Endodermal cell (in vitro differentiated cells): ENCODE data around the gene AP2S1. TPM values are rescaled to one million over a fixed set of nuclear protein-coding genes. Genes with fewer than 3 reads are reported as not detected.
A peak's percentile ranks its signal among the peaks of the same experiment; 100 is the strongest.

Experiments used
- DNase-seq: peaks from one replicate; pipeline ENCODE4 v3.0.0-alpha.2; 2017
- H3K27ac ChIP-seq: 2 replicates; pipeline ENCODE4 v1.5.1; 2013; ENCODE audit warnings: mild to moderate bottlenecking, low read depth, low read length, moderate library complexity
- H3K27me3 ChIP-seq: 2 replicates; pipeline ENCODE4 v1.6.1; 2013; ENCODE audit warnings: mild to moderate bottlenecking, low read length, moderate library complexity; ENCODE audit not compliant: insufficient read depth, control insufficient read depth, poor library complexity, severe bottlenecking
- H3K36me3 ChIP-seq: 2 replicates; pipeline ENCODE4 v1.7.0; 2013; ENCODE audit warnings: mild to moderate bottlenecking, low read length, moderate library complexity; ENCODE audit not compliant: control insufficient read depth, insufficient read depth
- H3K4me1 ChIP-seq: one replicate; pipeline ENCODE4 v1.7.0; 2013; ENCODE audit warnings: low read length; ENCODE audit not compliant: control insufficient read depth, insufficient read depth
- H3K4me3 ChIP-seq: 2 replicates; pipeline ENCODE4 v1.5.1; 2013; ENCODE audit warnings: mild to moderate bottlenecking, low read length, moderate library complexity
- H3K9ac ChIP-seq: 2 replicates; pipeline ENCODE4 v1.6.1; 2013; ENCODE audit warnings: mild to moderate bottlenecking, low read length, moderate library complexity; ENCODE audit not compliant: poor library complexity, severe bottlenecking; ENCODE audit errors: extremely low read depth
- H3K9me3 ChIP-seq: 2 replicates; pipeline ENCODE4 v1.6.1; 2013; ENCODE audit warnings: mild to moderate bottlenecking, low read length, moderate library complexity; ENCODE audit not compliant: control insufficient read depth
- H3K27ac Mint-ChIP-seq: 2 replicates; pipeline ENCODE4 v1.8.0; 2020; ENCODE audit warnings: mixed read lengths
- H3K27me3 Mint-ChIP-seq: 2 replicates; pipeline ENCODE4 v1.8.0; 2021; ENCODE audit warnings: mild to moderate bottlenecking, mixed read lengths; ENCODE audit not compliant: insufficient read depth
- H3K36me3 Mint-ChIP-seq: 2 replicates; pipeline ENCODE4 v1.8.0; 2020; ENCODE audit warnings: low read depth, mixed read lengths
- H3K4me1 Mint-ChIP-seq: 2 replicates; pipeline ENCODE4 v1.8.0; 2020; ENCODE audit warnings: mixed read lengths
- H3K4me3 Mint-ChIP-seq: 2 replicates; pipeline ENCODE4 v1.8.0; 2020; ENCODE audit warnings: mild to moderate bottlenecking, moderate library complexity, mixed read lengths
- H3K9me3 Mint-ChIP-seq: 2 replicates; pipeline ENCODE4 v1.8.0; 2020; ENCODE audit warnings: mild to moderate bottlenecking, mixed read lengths
- WGBS, 2 experiments: methylation state at CpG; one replicate each; pipeline versions ENCODE4 v1.1.5 to v1.1.7; 2013; ENCODE audit warnings: missing lambda C conversion rate in 2 of 2, mixed read lengths in 1 of 2; ENCODE audit not compliant: insufficient coverage in 1 of 2, insufficient read length in 1 of 2; 5-methylcytosine and 5-hydroxymethylcytosine counted together
- total RNA-seq, 2 donors: library from RNA; stranded (reverse); fragmentation: NEBNext Ultra II Directional in 1 of 2; extraction: Animal tissue kit (Norgen Biotek cat#: 25700) in 1 of 2; gene quantifications; 2 replicates in 1 of 2; 3 replicates in 1 of 2; pipeline ENCODE4 v1.2.1, GENCODE V29; 2021
- TF ChIP-seq, protein P1 (sequence below): fragments of 200-600 bp; sonication (generic); conservative IDR thresholded peaks from 2 replicates; pipeline ENCODE4 v1.5.0; 2021; ENCODE audit warnings: antibody characterized with exemption, mild to moderate bottlenecking

The AP2S1 gene
- total RNA-seq, 2 donors from 2014 or later = 162 to 214 TPM

DNA sequence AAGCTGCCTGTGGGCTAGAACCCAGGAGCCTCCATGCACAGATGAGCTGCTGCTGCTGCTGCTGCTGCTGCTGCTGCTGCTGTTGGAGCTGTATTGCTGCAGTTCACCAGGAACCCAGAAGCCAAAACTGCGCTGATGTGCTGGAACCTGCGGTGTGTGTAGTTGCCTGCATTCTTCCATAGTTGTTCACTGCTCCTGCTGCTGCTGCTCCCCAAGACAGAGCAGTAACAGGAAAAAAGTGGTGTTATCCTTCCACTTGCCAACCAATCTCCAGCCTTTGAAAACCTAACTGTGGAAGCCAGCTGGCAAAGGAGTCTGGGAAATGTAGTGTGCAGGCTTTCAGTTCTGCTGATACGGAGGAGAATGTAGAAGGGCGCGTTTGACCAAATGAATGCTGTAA, 48.1 kb upstream of the AP2S1 start:
- no peak overlapping the region for H3K4me3 Mint-ChIP-seq
- Histone ChIP-seq H3K27ac (peak overlapping the region; percentile 0), H3K4me1 (peaks cover 18% of the 10 kb centered on the region), H3K4me3 (no peak overlapping the region), H3K27me3 (no peaks in the 10 kb centered on the region), H3K9me3 (no peaks in the 10 kb centered on the region), H3K36me3 (no peaks in the 10 kb centered on the region), H3K9ac (no peak overlapping the region)
- TF ChIP-seq, protein P1, sequence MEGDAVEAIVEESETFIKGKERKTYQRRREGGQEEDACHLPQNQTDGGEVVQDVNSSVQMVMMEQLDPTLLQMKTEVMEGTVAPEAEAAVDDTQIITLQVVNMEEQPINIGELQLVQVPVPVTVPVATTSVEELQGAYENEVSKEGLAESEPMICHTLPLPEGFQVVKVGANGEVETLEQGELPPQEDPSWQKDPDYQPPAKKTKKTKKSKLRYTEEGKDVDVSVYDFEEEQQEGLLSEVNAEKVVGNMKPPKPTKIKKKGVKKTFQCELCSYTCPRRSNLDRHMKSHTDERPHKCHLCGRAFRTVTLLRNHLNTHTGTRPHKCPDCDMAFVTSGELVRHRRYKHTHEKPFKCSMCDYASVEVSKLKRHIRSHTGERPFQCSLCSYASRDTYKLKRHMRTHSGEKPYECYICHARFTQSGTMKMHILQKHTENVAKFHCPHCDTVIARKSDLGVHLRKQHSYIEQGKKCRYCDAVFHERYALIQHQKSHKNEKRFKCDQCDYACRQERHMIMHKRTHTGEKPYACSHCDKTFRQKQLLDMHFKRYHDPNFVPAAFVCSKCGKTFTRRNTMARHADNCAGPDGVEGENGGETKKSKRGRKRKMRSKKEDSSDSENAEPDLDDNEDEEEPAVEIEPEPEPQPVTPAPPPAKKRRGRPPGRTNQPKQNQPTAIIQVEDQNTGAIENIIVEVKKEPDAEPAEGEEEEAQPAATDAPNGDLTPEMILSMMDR = no peak
- H3K9me3 Mint-ChIP-seq = no peaks in the 10 kb centered on the region
- H3K4me1 Mint-ChIP-seq = peaks cover 27% of the 10 kb centered on the region
- 94 to 95% methylated on average over 5 of the region's 5 CpGs for WGBS, 2 experiments
- H3K27ac Mint-ChIP-seq = no peak overlapping the region
- DNase-seq = peak; percentile 49
- H3K36me3 Mint-ChIP-seq = peaks cover 5% of the 10 kb centered on the region
- no peaks in the 10 kb centered on the region for H3K27me3 Mint-ChIP-seq

DNA sequence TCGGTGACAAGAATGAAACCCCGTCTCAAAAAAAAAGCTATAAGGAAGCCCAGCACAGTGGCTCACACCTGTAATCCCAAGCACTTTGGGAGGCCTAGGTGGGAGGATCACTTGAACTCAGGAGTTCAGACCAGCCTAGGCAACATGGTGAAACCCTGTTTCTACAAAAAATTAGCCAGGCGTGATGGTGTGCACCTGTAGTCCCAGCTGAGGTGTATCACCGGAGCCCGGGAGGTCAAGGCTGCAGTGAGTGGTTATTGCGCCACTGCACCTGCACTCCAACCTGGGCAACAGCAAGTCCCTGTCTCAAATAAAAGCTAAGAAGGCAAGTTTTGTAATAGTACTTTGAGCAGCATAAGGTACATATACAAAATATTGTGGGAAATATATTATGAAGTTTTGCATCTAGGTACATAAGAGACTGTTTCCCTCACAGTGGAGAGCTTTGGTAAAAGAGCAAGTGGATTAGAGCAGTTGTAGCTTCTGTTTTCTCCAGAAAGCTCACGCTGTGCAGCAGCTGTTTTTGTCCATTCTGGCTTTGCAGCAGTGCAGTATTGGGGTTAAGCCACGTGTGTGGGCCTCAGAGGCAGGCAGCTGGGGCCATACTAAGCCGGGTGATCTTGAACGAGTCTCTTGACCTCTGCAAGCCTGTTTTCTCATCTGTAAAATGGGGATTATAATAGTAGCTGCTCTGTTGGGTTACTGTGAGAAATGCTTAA, 45.6 kb upstream of the AP2S1 start:
- H3K27ac Mint-ChIP-seq = no peak overlapping the region
- Histone ChIP-seq H3K27me3 (no peaks in the 10 kb centered on the region), H3K4me1 (no peaks in the 10 kb centered on the region), H3K9me3 (no peaks in the 10 kb centered on the region), H3K4me3 (no peak overlapping the region), H3K36me3 (no peaks in the 10 kb centered on the region), H3K9ac (no peak overlapping the region), H3K27ac (no peak overlapping the region)
- peaks cover 7% of the 10 kb centered on the region for H3K4me1 Mint-ChIP-seq
- 96 to 97% methylated on average over 10 of the region's 10 CpGs for WGBS, 2 experiments
- H3K9me3 Mint-ChIP-seq = no peaks in the 10 kb centered on the region
- TF ChIP-seq, protein P1 = no peak
- no peak for DNase-seq
- no peak overlapping the region for H3K4me3 Mint-ChIP-seq
- H3K27me3 Mint-ChIP-seq = no peaks in the 10 kb centered on the region
- peaks cover 5% of the 10 kb centered on the region for H3K36me3 Mint-ChIP-seq

DNA sequence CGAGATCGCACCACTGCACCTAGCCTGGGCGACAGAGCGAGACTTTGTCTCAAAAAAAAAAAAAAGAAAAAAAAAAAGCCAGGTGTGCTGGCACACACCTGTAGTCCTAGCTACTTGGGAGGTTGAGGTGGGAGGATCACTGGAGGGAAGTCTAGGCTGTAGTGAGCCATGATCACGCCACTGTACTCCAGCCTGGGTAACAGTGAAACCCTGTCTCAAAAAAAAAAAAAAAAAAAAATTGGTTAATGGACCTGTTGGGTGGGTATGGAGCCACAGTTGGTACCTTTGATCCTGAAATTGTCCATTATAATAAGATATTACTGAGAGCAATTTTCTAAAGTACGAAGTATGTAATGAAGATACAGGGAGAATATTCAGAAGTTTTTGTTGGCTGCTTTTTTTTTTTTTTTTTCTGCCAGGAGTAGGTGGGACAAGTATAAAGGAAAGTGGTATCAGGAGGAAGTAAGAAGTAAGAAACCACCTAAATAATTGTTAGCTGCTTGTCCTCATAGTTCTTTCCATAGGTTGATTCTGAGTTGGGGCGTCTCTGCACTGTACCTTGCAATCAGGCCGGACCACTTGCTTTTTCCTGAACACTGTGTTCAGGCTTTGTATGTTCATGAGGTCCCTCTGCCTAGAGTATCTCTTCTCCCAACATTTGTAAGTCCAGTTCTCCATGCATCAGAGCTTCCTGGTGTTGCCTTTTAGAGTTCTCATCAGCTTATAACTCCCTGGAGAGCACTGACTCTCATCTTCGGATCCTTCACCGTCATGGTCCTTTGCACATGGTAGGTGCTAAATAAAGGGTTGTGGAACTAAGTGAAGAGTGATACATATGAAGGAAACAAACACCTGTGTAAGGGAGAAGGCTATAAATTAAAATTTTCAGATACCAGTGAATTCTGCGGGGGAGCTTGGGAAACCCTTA, 41.9 kb upstream of the AP2S1 start:
- no peak for DNase-seq
- no peaks in the 10 kb centered on the region for H3K9me3 ChIP-seq
- Mint-ChIP-seq H3K9me3 (peaks cover 3% of the 10 kb centered on the region), H3K27ac (no peak overlapping the region), H3K36me3 (peaks cover 7% of the 10 kb centered on the region), H3K4me3 (no peak overlapping the region), H3K4me1 (no peaks in the 10 kb centered on the region), H3K27me3 (no peaks in the 10 kb centered on the region)
- no peak overlapping the region for H3K9ac ChIP-seq
- 94 to 96% methylated on average over 11 of the region's 11 CpGs for WGBS, 2 experiments
- no peaks in the 10 kb centered on the region for H3K4me1 ChIP-seq
- TF ChIP-seq, protein P1 = no peak
- H3K27me3 ChIP-seq = no peaks in the 10 kb centered on the region
- no peaks in the 10 kb centered on the region for H3K36me3 ChIP-seq
- H3K4me3 ChIP-seq = no peak overlapping the region
- no peak overlapping the region for H3K27ac ChIP-seq
